ENCODE data around the gene IGF2. TPM values are rescaled to one million over a fixed set of nuclear protein-coding genes. Genes with fewer than 3 reads are reported as not detected.

The IGF2 gene
- total and polyA plus RNA-seq, 2 donors (not counting 3 experiments of a cell fraction or from before 2014, with no cell fraction given), result 5.7 to 21.0 TPM

DNA sequence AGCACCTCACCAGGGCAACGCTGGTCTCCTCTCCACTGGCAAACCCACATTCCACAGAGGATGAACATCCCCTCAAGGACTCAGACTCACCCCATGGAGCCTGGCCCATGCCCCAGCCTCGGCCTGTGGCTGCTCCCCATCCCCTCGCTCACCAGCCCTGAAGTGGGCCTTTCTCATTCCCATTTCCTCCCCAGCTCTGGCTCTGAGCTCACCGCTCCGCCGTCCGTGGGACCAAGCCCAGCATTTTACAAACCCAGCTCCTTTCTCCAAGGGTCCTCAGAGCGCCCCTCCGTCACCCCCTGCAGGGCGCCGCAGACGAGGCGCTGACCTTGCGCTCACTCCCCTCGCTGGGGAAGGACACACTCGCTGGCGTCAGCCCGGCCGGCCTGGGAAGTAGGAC is 6.9 kb upstream of the IGF2 start:
- H3K27ac ChIP-seq (ENCODE audit: insufficient read depth, low read depth, low read length), result no peak overlapping the region
- POLR2A ChIA-PET, result no interaction called here
- H3K4me3 ChIP-seq (replicated peaks in 1 of 3; ENCODE audit: insufficient read depth in 1 of 3, low read depth in 1 of 3, low read length in 3 of 3), result no peak overlapping the region
- H3K4me1 ChIP-seq (ENCODE audit: control insufficient read depth, extremely low read depth, insufficient read depth, low read length), result no peaks in the 10 kb centered on the region
- H4K20me1 ChIP-seq (replicated peaks; ENCODE audit: control insufficient read depth, extremely low read depth, insufficient read depth, low read length), result no peaks in the 10 kb centered on the region
- no peak overlapping the region for H3K9ac ChIP-seq (replicated peaks; ENCODE audit: extremely low read depth, insufficient read depth, low read length)
- H3K4me2 ChIP-seq (ENCODE audit: insufficient read depth, low read length), result no peak overlapping the region
- H3K79me2 ChIP-seq (ENCODE audit: control insufficient read depth, insufficient read depth, low read length), result no peaks in the 10 kb centered on the region
- dilution Hi-C loops (cut with MboI; ENCODE audit: extremely low pct_ligation_motif_present, low sequenced_read_pairs), result no loop called here
- no TSS peak for BruUV-seq (replicated peaks)
- no peak for DNase-seq (ENCODE audit: low read depth, low spot score)
- CTCF ChIA-PET, result interaction anchor here (0.6 to 12.2 kb wide), 6 partner anchors 10 to 452 kb away, joined by 3 to 868 read pairs (median 5); no protein-coding TSS in a partner anchor
- no peaks in the 10 kb centered on the region for H3K9me3 ChIP-seq (replicated peaks; ENCODE audit: control insufficient read depth, insufficient read depth, low read length)
- no peaks in the 10 kb centered on the region for H3K36me3 ChIP-seq (ENCODE audit: control insufficient read depth in 2 of 2, extremely low read depth in 1 of 2, insufficient read depth in 2 of 2, low read length in 2 of 2)
- H3K9me1 ChIP-seq (replicated peaks; ENCODE audit: control insufficient read depth, extremely low read depth, insufficient read depth, low read length), result no peaks in the 10 kb centered on the region
- no peak for TF ChIP-seq MAX (IDR thresholded peaks at IDR 0.05; ENCODE audit: insufficient read depth, insufficient read length)
- TF ChIP-seq MYC (IDR thresholded peaks at IDR 0.05; ENCODE audit: low read depth, low read length), result no peak
- intact Hi-C loops (cut with micrococcal nuclease), result no loop called here
- FAIRE-seq, result no peak
- no peak overlapping the region for H2AFZ ChIP-seq (ENCODE audit: low read depth, low read length)
- H3K27me3 ChIP-seq (ENCODE audit: control insufficient read depth in 2 of 2, insufficient read depth in 2 of 2, low read length in 2 of 2), result peaks cover 56 to 68% of the 10 kb centered on the region in 2 experiments

- Histone ChIP-seq H3K9me3 (replicated peaks; ENCODE audit: control insufficient read depth, insufficient read depth, low read length) (no peaks in the 10 kb centered on the region), H3K9me1 (replicated peaks; ENCODE audit: control insufficient read depth, extremely low read depth, insufficient read depth, low read length) (no peaks in the 10 kb centered on the region), H3K27ac (ENCODE audit: insufficient read depth, low read depth, low read length) (no peak overlapping the region), H3K27me3 (ENCODE audit: control insufficient read depth in 2 of 2, insufficient read depth in 2 of 2, low read length in 2 of 2) (peaks cover 58 to 76% of the 10 kb centered on the region in 2 experiments), H3K36me3 (ENCODE audit: control insufficient read depth in 2 of 2, extremely low read depth in 1 of 2, insufficient read depth in 2 of 2, low read length in 2 of 2) (no peaks in the 10 kb centered on the region), H3K4me2 (ENCODE audit: insufficient read depth, low read length) (no peak overlapping the region), H3K9ac (replicated peaks; ENCODE audit: extremely low read depth, insufficient read depth, low read length) (no peak overlapping the region), H3K79me2 (ENCODE audit: control insufficient read depth, insufficient read depth, low read length) (no peaks in the 10 kb centered on the region), H4K20me1 (replicated peaks; ENCODE audit: control insufficient read depth, extremely low read depth, insufficient read depth, low read length) (no peaks in the 10 kb centered on the region), H2AFZ (ENCODE audit: low read depth, low read length) (no peak overlapping the region), H3K4me1 (ENCODE audit: control insufficient read depth, extremely low read depth, insufficient read depth, low read length) (no peaks in the 10 kb centered on the region), H3K4me3 (replicated peaks in 1 of 3; ENCODE audit: insufficient read depth in 1 of 3, low read depth in 1 of 3, low read length in 3 of 3) (no peak overlapping the region)
- no peak for DNase-seq (ENCODE audit: low read depth, low spot score)
- ChIA-PET CTCF (interaction anchor here (1.2 kb wide), 1 partner anchor 106 kb away, joined by 3 read pairs; no protein-coding TSS in a partner anchor), POLR2A (no interaction called here)
- intact Hi-C loops (cut with micrococcal nuclease), result no loop called here
- TF ChIP-seq EZH2 (IDR thresholded peaks at IDR 0.05; ENCODE audit: borderline replicate concordance, low read depth, low read length, severe bottlenecking) (no peak), JUN (IDR thresholded peaks at IDR 0.05; ENCODE audit: borderline replicate concordance, insufficient read depth, insufficient read length, low read depth) (no peak), FOS (IDR thresholded peaks at IDR 0.05; ENCODE audit: borderline replicate concordance, insufficient read depth, low read length) (no peak), POLR2A (IDR thresholded peaks at IDR 0.05; ENCODE audit: low read depth, low read length) (no peak), MYC (IDR thresholded peaks at IDR 0.05; ENCODE audit: low read depth, low read length) (no peak), MAX (IDR thresholded peaks at IDR 0.05; ENCODE audit: insufficient read depth, insufficient read length) (no peak), GATA2 (IDR thresholded peaks at IDR 0.05; ENCODE audit: insufficient read depth, insufficient read length, low read depth, low read length) (no peak), POLR2AphosphoS5 (IDR thresholded peaks at IDR 0.05; ENCODE audit: insufficient read depth, low read depth, low read length) (no peak)
- TF ChIP-seq, protein P1, sequence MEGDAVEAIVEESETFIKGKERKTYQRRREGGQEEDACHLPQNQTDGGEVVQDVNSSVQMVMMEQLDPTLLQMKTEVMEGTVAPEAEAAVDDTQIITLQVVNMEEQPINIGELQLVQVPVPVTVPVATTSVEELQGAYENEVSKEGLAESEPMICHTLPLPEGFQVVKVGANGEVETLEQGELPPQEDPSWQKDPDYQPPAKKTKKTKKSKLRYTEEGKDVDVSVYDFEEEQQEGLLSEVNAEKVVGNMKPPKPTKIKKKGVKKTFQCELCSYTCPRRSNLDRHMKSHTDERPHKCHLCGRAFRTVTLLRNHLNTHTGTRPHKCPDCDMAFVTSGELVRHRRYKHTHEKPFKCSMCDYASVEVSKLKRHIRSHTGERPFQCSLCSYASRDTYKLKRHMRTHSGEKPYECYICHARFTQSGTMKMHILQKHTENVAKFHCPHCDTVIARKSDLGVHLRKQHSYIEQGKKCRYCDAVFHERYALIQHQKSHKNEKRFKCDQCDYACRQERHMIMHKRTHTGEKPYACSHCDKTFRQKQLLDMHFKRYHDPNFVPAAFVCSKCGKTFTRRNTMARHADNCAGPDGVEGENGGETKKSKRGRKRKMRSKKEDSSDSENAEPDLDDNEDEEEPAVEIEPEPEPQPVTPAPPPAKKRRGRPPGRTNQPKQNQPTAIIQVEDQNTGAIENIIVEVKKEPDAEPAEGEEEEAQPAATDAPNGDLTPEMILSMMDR (IDR thresholded peaks at IDR 0.05; ENCODE audit: extremely low read depth in 1 of 2, insufficient read depth in 1 of 2, low read depth in 1 of 2, low read length in 2 of 2), result no peak
- dilution Hi-C loops (cut with MboI; ENCODE audit: extremely low pct_ligation_motif_present, low sequenced_read_pairs), result no loop called here
- no peak for FAIRE-seq
- no TSS peak for BruUV-seq (replicated peaks)
These were observed 5.5 kb upstream of the IGF2 start for GRCh38 chr11:2144544-2145248.
